Activated CD4-positive, alpha-beta T cell treated with anti-CD3 and anti-CD28 coated beads, Interleukin-2, amount 10 ng/mL, durations not matched to agents 7 days and 5 days (primary cell): ENCODE measurements around the gene ECPAS. TPM values are rescaled to one million over a fixed set of nuclear protein-coding genes. Genes with fewer than 3 reads are reported as not detected.
A peak's percentile ranks its signal among the peaks of the same experiment; 100 is the strongest.
"Not testable (repeated sequence)": the region's sequence is repeated elsewhere in the genome, so short reads cannot be mapped to it uniquely, and the experiment has no call there.

Experiments used
- CTCF ChIA-PET: fragments of 350-600 bp; sonication (Branson Sonifier 250); formaldehyde crosslinking; loops from one replicate; lab custom pipeline; 2021; ENCODE audit warnings: antibody characterized with exemption; lab: Charles Lee
- POLR2A ChIA-PET: fragments of 350-600 bp; sonication (Branson Sonifier 250); formaldehyde crosslinking; loops from one replicate; lab custom pipeline; 2021; ENCODE audit warnings: antibody characterized with exemption; lab: Charles Lee
- DNase-seq: peaks from one replicate; pipeline ENCODE4 v3.0.0-alpha.2; 2020
- H3K27ac Mint-ChIP-seq: one replicate; pipeline ENCODE4 v1.8.0; 2021; ENCODE audit warnings: mild to moderate bottlenecking, moderate library complexity, mixed read lengths
- H3K27me3 Mint-ChIP-seq: one replicate; pipeline ENCODE4 v1.8.0; 2021; ENCODE audit warnings: mixed read lengths
- H3K36me3 Mint-ChIP-seq: one replicate; pipeline ENCODE4 v1.8.0; 2021; ENCODE audit warnings: low read depth, mixed read lengths
- H3K4me1 Mint-ChIP-seq: one replicate; pipeline ENCODE4 v1.8.0; 2021; ENCODE audit warnings: mixed read lengths
- H3K4me3 Mint-ChIP-seq: one replicate; pipeline ENCODE4 v1.8.0; 2021; ENCODE audit warnings: mild to moderate bottlenecking, moderate library complexity, mixed read lengths
- H3K9me3 Mint-ChIP-seq: one replicate; pipeline ENCODE4 v1.8.0; 2021; ENCODE audit warnings: mixed read lengths
- total RNA-seq, 2 experiments: library from RNA; stranded (reverse); gene quantifications; one replicate each; pipeline ENCODE4 v1.2.3, GENCODE V29; 2021

The ECPAS gene, protein sequence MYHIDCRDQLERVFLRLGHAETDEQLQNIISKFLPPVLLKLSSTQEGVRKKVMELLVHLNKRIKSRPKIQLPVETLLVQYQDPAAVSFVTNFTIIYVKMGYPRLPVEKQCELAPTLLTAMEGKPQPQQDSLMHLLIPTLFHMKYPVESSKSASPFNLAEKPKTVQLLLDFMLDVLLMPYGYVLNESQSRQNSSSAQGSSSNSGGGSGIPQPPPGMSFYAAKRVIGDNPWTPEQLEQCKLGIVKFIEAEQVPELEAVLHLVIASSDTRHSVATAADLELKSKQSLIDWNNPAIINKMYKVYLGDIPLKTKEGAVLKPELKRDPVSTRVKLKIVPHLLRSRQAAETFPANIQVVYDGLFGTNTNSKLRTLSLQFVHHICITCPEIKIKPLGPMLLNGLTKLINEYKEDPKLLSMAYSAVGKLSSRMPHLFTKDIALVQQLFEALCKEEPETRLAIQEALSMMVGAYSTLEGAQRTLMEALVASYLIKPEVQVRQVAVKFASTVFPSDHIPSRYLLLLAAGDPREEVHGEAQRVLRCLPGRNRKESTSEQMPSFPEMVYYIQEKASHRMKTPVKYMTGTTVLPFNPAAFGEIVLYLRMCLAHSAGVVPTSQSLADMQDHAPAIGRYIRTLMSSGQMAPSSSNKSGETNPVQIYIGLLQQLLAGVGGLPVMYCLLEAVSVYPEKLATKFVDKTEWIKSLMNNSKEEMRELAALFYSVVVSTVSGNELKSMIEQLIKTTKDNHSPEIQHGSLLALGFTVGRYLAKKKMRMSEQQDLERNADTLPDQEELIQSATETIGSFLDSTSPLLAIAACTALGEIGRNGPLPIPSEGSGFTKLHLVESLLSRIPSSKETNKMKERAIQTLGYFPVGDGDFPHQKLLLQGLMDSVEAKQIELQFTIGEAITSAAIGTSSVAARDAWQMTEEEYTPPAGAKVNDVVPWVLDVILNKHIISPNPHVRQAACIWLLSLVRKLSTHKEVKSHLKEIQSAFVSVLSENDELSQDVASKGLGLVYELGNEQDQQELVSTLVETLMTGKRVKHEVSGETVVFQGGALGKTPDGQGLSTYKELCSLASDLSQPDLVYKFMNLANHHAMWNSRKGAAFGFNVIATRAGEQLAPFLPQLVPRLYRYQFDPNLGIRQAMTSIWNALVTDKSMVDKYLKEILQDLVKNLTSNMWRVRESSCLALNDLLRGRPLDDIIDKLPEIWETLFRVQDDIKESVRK (N-terminal part only)
- 10 to 100 TPM; 55.5 to 69.4 TPM for total RNA-seq

GRCh38 chr9:111483858-111484571 is at the start of gene ECPAS:
Gene ECPAS, minus strand, starts transcription at chr9:111484383. Its CDS starts 11,465 bp downstream, at chr9:111472918.
- CTCF ChIA-PET = interaction anchor here (1.1 to 1.4 kb wide), 2 partner anchors 46 to 75 kb away, joined by 3 read pairs; no protein-coding TSS in a partner anchor
- H3K4me1 Mint-ChIP-seq = peaks cover 30% of the 10 kb centered on the region
- peak within 1 kb of the TSS; percentile 82 for H3K4me3 Mint-ChIP-seq
- H3K36me3 Mint-ChIP-seq = peaks cover 4% of the 10 kb centered on the region
- peak; percentile 57 for DNase-seq
- POLR2A ChIA-PET = no interaction called here
- H3K27me3 Mint-ChIP-seq = peaks cover 6% of the 10 kb centered on the region
- peak within 1 kb of the TSS; percentile 91 for H3K27ac Mint-ChIP-seq
- H3K9me3 Mint-ChIP-seq = no peaks in the 10 kb centered on the region

- Mint-ChIP-seq H3K4me1 (no peaks in the 10 kb centered on the region), H3K9me3 (peaks cover 23% of the 10 kb centered on the region), H3K27me3 (no peaks in the 10 kb centered on the region), H3K4me3 (no peak overlapping the region), H3K36me3 (peaks cover 15% of the 10 kb centered on the region), H3K27ac (no peak overlapping the region)
- no peak for DNase-seq
- POLR2A ChIA-PET = no interaction called here
- CTCF ChIA-PET = interaction anchor here (0.6 to 0.7 kb wide), 3 partner anchors 15 to 1186 kb away, joined by 3 to 5 read pairs (median 3); no protein-coding TSS in a partner anchor
Observed at GRCh38 chr9:111533099-111533790, 49.1 kb upstream of the ECPAS start.

DNA sequence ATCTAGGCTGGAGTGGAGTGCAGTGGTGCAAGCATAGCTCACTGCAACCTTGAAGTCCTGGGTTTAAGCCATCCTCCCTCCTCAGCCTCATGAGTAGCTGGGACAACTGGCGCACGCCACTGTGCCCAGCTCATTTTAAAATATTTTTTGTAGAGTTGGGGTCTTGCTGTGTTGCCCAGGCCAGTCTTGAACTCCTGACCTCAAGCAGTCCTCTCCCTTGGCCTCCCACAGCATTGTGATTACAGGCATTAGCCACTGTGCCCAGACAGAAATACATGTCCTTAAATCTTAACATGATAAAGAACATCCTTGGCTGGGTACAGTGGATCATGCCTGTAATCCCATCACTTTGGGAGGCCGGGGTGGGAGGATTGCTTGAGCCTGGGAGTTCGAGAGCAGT is 47.5 kb upstream of the ECPAS start:
- ChIA-PET CTCF (no interaction called here), POLR2A (interaction anchor here (0.6 kb wide), 1 partner anchor 120 kb away, joined by 7 read pairs; no protein-coding TSS in a partner anchor)
- H3K4me3 Mint-ChIP-seq = no peak overlapping the region
- H3K9me3 Mint-ChIP-seq = peaks cover 20% of the 10 kb centered on the region
- no peak for DNase-seq
- H3K27ac Mint-ChIP-seq = no peak overlapping the region
- no peaks in the 10 kb centered on the region for H3K27me3 Mint-ChIP-seq
- peaks cover 16% of the 10 kb centered on the region for H3K36me3 Mint-ChIP-seq
- peaks cover 6% of the 10 kb centered on the region for H3K4me1 Mint-ChIP-seq

DNA sequence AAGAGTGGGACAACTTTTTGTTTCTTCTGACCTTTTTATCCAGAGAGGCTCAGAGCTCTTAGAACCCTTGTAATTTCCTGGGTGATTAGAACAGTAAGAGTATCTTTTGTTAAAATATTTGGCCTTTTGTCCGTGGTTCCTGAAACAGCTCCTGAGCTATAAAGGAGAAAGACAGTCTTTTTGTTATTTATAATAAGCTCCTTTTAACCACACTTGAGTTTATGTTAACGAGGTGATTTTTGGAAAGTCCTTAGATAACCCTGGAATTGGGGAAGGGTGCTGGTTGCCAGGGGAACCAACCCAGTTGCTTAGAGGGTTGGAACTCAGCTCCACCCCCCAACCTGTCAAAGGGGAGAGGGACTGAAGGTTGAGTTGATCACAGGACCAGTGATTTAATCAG is 45.6 kb upstream of the ECPAS start:
- Mint-ChIP-seq H3K9me3 (peaks cover 16% of the 10 kb centered on the region), H3K36me3 (peaks cover 13% of the 10 kb centered on the region), H3K4me1 (peaks cover 20% of the 10 kb centered on the region), H3K27ac (no peak overlapping the region), H3K27me3 (no peaks in the 10 kb centered on the region), H3K4me3 (no peak overlapping the region)
- no peak for DNase-seq
- ChIA-PET CTCF (interaction anchor here (0.6 to 1.1 kb wide), 4 partner anchors 42 to 515 kb away, joined by 3 read pairs; no protein-coding TSS in a partner anchor), POLR2A (no interaction called here)

- no peak for DNase-seq
- ChIA-PET CTCF (interaction anchor here (1.1 to 1.3 kb wide), 2 partner anchors 12 to 17 kb away, joined by 3 read pairs; no protein-coding TSS in a partner anchor), POLR2A (no interaction called here)
- Mint-ChIP-seq H3K9me3 (peaks cover 10% of the 10 kb centered on the region), H3K4me3 (no peak overlapping the region), H3K4me1 (peaks cover 26% of the 10 kb centered on the region), H3K27ac (no peak overlapping the region), H3K27me3 (no peaks in the 10 kb centered on the region), H3K36me3 (peaks cover 7% of the 10 kb centered on the region)
Observed at GRCh38 chr9:111527347-111527746, 43.2 kb upstream of the ECPAS start.

DNA sequence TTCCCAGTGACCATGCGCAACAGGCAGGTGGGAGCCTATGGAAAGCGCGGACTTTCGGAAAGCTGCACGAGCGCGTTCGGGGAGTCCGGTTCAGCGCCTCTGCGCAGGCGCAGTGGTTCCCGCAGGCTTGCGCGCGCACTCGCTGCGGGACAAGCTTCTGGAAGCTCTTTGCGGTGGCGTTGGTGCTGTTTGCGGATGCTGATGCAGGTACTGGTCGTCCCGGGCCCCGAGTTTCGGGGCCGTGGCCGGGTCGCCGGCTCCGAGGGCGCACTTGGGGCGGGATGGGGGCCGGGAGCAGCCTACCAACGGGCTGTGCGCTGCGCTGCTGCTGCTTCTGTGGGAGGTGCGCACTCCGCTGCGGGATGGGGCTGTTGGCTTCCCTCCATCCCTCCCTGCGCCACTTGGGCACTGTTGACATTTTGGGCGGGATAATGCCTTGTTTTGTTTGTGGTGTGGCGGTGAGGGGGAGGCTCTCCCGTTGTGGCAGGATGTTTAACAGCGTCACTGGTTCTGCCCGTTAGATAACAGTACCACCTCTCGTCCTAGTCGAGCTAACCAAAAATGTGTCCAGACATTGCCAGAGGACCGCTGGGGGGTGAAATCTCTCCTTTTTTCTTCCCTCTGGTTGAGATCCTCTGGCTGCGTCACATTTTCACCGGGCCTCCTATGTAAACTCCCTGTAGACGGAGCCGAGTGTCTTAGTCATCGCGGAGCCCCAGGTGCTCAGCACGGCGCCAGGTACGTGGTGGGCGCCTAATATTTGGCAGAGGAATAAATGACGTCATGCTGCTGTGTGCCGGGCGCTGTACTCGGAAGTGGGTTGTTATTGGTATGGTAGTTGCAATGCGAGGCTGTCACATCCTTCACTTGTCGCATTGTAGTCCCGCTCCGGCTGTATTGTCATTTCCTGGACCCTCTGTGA is 41.1 kb upstream of the ECPAS start, which contains the start of gene ZNF483:
Gene ZNF483, plus strand, starts transcription at position 124 of the 922 bp plus-strand sequence. CDS start 2,217 bp downstream, outside the sequence.
- Mint-ChIP-seq H3K27ac (peak within 1 kb of the TSS; percentile 94), H3K9me3 (peaks cover 7% of the 10 kb centered on the region), H3K27me3 (no peaks in the 10 kb centered on the region), H3K4me1 (peaks cover 26% of the 10 kb centered on the region), H3K36me3 (peaks cover 7% of the 10 kb centered on the region), H3K4me3 (peak within 1 kb of the TSS; percentile 88)
- CTCF ChIA-PET = interaction anchor here (0.6 to 1.6 kb wide), 3 partner anchors 12 to 1683 kb away, joined by 3 to 4 read pairs (median 3); no protein-coding TSS in a partner anchor
- POLR2A ChIA-PET = no interaction called here
- DNase-seq = peak; percentile 63

DNA sequence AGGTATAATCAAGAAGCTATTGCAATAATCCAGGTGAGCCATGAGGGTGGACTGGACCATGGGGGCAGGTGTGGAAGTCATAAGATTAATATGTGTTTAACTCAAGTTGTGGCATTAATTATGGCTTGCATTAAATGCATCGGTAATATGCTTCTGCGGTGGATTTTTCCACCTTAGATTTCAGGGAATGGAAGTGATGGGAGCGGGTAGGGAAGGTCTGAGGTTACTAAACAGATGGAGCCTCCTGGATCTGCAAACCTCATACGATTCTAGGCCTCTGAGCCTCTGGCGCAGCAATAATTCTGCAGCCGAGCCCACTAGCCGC is 40.5 kb upstream of the ECPAS start:
- H3K9me3 Mint-ChIP-seq = peaks cover 4% of the 10 kb centered on the region
- ChIA-PET CTCF (interaction anchor here (0.6 to 1.6 kb wide), 2 partner anchors 11 to 1682 kb away, joined by 3 to 4 read pairs; no protein-coding TSS in a partner anchor), POLR2A (no interaction called here)
- DNase-seq = no peak
- peak overlapping the region; percentile 94 for H3K27ac Mint-ChIP-seq
- H3K27me3 Mint-ChIP-seq = no peaks in the 10 kb centered on the region
- H3K4me3 Mint-ChIP-seq = peak overlapping the region; percentile 88
- peaks cover 26% of the 10 kb centered on the region for H3K4me1 Mint-ChIP-seq
- H3K36me3 Mint-ChIP-seq = peaks cover 7% of the 10 kb centered on the region

DNA sequence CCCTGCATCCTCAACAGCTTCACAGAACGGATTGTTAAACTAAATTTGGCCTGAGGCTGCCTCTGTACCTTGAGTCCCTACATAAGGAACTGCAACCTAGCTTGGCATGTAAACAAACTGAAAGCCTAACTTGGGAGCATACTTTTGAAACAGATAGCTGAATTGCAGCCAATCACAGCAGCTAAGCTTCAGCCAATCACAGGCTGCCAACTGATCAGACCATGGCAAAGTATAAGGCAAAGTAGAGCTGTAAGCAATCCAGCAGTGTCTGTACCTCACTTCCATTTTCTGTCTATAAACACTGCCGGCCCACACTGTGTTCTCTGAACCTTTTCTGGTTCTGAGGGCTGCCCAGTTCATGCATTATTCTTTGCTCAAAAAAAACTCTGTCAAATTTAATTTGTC is 31.9 kb upstream of the ECPAS start:
- Mint-ChIP-seq H3K4me3 (no peak overlapping the region), H3K27me3 (no peaks in the 10 kb centered on the region), H3K4me1 (no peaks in the 10 kb centered on the region), H3K36me3 (no peaks in the 10 kb centered on the region), H3K27ac (no peak overlapping the region), H3K9me3 (peaks cover 7% of the 10 kb centered on the region)
- no peak for DNase-seq
- POLR2A ChIA-PET = no interaction called here
- CTCF ChIA-PET = no interaction called here

GRCh38 chr9:111514967-111515366 is 30.8 kb upstream of the ECPAS start:
- DNase-seq = no peak
- Mint-ChIP-seq H3K36me3 (no peaks in the 10 kb centered on the region), H3K4me3 (no peak overlapping the region), H3K27ac (no peak overlapping the region), H3K4me1 (no peaks in the 10 kb centered on the region), H3K27me3 (no peaks in the 10 kb centered on the region), H3K9me3 (peaks cover 10% of the 10 kb centered on the region)
- CTCF ChIA-PET = no interaction called here
- POLR2A ChIA-PET = no interaction called here

DNA sequence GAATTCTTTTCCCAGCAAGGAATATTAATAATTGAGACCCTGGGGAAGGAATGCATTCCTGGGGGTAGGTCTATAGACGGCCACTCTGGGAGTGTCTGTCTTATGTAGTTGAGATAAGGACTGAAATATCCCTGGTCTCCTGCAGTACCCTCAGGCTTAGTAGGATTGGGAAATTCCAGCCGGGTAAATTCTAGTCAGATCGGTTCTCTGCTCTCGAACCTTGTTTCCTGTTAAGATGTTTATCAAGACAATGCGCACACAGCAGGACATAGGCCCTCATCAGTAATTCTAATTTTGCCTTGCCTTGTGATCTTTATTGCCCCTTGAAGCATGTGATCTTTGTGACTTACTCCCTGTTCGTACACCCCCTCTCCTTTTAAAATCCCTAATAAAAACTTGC is 27.4 kb upstream of the ECPAS start:
- H3K4me1 Mint-ChIP-seq, H3K36me3 Mint-ChIP-seq, DNase-seq, H3K4me3 Mint-ChIP-seq, POLR2A ChIA-PET, H3K27ac Mint-ChIP-seq, H3K27me3 Mint-ChIP-seq: not testable (repeated sequence)
- CTCF ChIA-PET = interaction anchor here (0.8 kb wide), 1 partner anchor 45 kb away, joined by 3 read pairs; no protein-coding TSS in a partner anchor
- H3K9me3 Mint-ChIP-seq = peaks cover 14% of the 10 kb centered on the region
